Adrenal gland (tissue), 5 donors: ENCODE measurements around the gene ZMYM2.

Source experiments
- CTCF ChIP-seq, 6 experiments: fragments of 450-650 bp in 4 of 6; fragments of 200-600 bp in 2 of 6; sonication (generic) in 1 of 6; IDR thresholded peaks; 1 replicate in 5 of 6; 2 replicates in 1 of 6; pipeline versions ENCODE4 v1.5.1 to v1.8.0; 2016 to 2021; ENCODE audit warnings: antibody characterized with exemption in 6 of 6, mild to moderate bottlenecking in 2 of 6, moderate library complexity in 1 of 6
- POLR2A ChIP-seq, 2 donors: fragments of 450-650 bp; IDR thresholded peaks; one replicate each; pipeline ENCODE4 v1.6.1; 2017; ENCODE audit warnings: antibody characterized with exemption in 2 of 2, mild to moderate bottlenecking in 2 of 2, moderate library complexity in 1 of 2
- donor health status: DM: no; HTN: no; CAD: no.

DNA sequence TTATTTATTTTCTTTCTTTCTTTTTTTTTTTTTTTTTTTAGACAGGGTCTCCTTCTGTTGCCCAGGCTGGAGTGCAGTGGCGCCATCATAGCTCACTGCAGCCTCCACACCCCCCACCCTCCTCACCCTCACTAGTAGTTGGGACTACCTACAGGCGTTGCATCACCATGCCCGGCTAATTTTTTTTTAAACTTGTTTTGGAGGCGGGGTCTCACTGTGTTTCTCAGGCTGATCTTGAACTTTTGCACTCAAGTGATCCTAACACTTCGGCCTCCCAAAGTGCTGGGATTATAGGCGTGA, 168.7 kb downstream of the ZMYM2 start:
- TF ChIP-seq CTCF (IDR thresholded peaks at IDR 0.05) (no peak), POLR2A (IDR thresholded peaks at IDR 0.05) (no peak)
